Activated naive CD4-positive, alpha-beta T cell (primary cell): ENCODE results near the gene MYOG.

Experiments used
- DNase-seq, 4 experiments: peaks; one replicate each; lab custom pipeline; 2025; lab: John Stamatoyannopoulos, UW

Gene MYOG

DNA sequence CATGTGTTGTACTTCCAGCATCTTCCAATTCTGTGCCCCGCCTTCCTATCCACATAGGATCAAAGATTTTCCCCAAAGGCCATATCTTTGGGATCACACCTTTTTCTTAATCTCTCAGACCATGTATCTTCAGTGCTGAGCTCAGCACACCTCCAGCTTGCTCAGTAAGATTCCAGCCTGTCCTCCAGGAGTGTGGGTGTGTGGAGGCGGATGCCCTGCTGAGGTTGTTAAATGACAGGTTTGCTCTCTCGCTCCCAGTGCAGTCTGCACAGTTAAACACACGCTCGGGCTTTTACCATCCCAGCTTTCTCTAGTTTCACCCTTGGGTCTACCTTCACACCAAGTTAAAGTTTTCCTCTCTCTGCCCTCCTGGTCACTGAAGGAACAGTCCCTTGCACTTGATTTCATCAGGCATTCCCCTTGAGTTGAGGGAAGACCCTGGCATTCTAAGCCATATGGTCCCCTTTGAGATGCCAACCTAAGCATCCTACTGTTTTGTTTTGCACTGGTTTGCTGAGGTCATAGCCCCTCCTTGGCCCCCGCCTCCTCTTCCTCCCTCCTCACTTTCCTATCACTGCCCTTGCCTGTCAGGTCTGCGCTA is 13.7 kb downstream of the MYOG start:
- no peak for DNase-seq

- no peak for DNase-seq
Measured at GRCh38 chr1:203069030-203069747, 16.6 kb downstream of the MYOG start.

GRCh38 chr1:203066965-203067364 is 18.8 kb downstream of the MYOG start:
- no peak for DNase-seq

GRCh38 chr1:203065986-203066385 is 19.8 kb downstream of the MYOG start:
- DNase-seq, result no peak

GRCh38 chr1:203065191-203065590 is 20.6 kb downstream of the MYOG start:
- DNase-seq, result no peak

- no peak for DNase-seq
Measured at GRCh38 chr1:203063287-203063686, 22.5 kb downstream of the MYOG start.

- DNase-seq, result no peak
Measured at GRCh38 chr1:203060115-203060514, 25.7 kb downstream of the MYOG start.

GRCh38 chr1:203059485-203059884 is 26.3 kb downstream of the MYOG start:
- DNase-seq, result no peak

GRCh38 chr1:203058676-203058935 is 27.2 kb downstream of the MYOG start:
- no peak for DNase-seq

DNA sequence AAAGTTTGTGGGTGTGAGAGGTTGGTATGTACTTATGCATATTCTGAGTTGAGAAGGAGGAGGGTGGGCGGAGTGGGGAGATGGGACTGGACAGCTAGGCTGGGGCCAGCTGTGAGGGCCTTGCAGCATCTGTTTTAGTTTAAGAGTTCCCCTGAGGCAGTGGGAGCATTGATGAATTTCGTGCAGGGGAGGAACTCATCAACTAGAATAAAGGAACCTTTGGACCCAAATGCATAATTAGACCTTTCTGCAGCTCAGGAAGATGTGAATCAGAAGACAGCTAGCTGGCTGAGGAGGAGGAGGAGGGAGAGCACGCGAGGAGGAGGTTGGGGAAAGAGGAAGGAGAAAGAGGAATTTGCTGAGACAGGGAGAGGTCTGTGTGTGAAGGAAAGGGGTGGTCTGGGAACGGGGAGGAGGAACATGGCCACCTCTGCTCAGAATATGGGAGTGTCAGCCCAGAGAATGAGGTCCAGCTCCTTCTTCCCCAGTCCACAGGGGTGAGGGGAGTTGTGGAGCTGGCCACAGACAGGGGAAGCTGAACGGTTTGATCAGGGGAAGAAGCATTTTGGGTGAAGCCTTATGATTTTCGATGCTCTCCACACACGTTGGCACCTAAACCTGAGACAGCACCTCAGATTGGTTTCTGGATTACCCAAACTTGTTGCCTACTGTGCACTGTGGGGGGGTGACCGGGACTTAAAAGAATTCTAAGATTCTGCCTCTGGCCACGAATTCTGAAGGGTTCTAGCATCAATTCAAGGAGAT is 27.7 kb downstream of the MYOG start:
- DNase-seq, result no peak

GRCh38 chr1:203056516-203056915 is 29.3 kb downstream of the MYOG start:
- no peak for DNase-seq

DNA sequence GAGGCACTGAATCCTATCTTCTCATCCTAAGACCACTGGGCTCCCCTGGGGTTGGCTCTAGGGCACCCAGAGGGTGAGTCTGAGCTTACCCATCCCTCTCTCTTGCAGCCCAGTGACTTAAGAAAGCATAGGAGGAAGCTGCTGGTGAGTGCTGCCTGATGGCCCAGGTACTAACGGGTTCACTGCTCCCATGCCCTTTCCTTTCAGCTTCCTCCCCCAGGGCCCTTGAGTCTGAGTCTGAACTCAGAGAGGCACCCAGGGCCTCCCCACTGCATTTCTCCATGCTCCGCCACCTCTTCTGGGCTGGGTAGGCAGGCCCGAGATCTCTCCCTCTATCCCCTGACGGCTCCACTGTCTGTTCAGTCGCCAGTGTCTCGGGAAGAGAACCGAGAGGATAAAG is 29.8 kb downstream of the MYOG start:
- DNase-seq, result no peak

DNA sequence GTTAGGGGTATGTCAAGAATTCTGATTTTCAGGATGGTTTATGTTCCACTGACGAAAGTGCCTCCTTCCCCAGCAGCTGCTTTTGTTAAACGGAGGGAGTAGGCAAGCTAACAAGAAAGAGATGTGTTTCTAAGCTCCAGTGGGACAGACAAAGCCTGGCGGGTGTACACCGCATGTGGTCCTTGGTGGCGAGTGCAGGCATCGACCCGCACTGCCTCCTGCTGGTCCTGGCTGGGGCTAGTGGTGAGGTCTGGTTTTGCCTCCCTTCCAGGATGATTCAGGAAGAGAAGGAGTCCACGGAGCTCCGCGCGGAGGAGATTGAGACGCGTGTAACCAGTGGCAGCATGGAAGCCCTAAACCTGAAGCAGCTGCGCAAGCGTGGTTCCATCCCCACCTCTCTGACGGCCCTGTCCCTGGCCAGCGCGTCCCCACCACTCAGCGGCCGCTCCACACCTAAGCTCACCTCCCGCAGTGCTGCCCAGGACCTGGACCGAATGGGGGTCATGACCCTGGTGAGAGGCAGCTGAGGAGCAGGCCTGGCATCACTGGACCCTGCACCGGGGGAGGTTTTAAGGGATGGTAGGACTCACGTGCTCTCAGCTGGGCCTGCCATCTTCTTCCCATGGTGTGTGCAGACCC is 30.5 kb downstream of the MYOG start:
- DNase-seq, result no peak

GRCh38 chr1:203054642-203055041 is 31.2 kb downstream of the MYOG start:
- no peak for DNase-seq

DNA sequence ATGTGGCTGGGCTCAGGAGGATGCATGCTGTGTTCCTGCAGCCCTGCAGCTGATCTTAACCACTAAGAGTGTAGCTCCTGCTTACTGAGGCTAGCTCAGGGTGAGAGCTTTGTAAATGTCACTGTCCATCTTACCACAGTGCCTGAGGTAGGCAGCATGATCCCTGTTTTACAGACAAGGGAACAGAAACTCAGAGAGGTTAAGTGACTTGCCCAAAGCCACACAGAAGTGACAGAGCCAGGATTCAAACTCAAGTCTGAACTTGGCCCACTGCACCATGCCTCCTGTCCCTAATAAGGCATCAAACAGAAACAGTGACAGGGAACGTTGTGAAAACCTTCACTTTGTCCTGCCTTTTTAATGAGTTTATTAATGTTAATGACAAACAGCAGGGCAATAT is 31.6 kb downstream of the MYOG start:
- no peak for DNase-seq

- DNase-seq, result no peak
Measured at GRCh38 chr1:203052601-203053000, 33.2 kb downstream of the MYOG start.

- DNase-seq, result no peak
Measured at GRCh38 chr1:203051841-203052324, 33.9 kb downstream of the MYOG start.

DNA sequence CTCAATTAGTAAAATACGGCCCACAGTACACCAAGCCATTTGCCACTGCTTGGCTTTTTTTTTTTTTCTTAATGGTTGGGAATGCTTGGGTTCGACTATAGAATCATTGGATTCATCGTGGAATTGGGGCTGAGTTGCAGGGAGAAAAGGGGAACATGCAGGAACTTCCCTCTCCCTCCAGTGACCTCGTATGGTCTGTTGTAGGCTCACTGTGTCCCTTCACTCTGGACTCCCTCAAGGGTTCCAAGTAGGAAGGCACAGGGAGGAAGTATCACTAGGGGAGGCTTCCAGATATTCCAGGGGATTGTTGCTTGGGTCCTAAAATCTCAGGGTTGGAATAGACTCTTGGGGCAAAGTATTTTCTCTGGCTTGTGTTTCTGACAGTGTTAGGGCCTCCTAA is 35.0 kb downstream of the MYOG start:
- DNase-seq, result no peak

DNA sequence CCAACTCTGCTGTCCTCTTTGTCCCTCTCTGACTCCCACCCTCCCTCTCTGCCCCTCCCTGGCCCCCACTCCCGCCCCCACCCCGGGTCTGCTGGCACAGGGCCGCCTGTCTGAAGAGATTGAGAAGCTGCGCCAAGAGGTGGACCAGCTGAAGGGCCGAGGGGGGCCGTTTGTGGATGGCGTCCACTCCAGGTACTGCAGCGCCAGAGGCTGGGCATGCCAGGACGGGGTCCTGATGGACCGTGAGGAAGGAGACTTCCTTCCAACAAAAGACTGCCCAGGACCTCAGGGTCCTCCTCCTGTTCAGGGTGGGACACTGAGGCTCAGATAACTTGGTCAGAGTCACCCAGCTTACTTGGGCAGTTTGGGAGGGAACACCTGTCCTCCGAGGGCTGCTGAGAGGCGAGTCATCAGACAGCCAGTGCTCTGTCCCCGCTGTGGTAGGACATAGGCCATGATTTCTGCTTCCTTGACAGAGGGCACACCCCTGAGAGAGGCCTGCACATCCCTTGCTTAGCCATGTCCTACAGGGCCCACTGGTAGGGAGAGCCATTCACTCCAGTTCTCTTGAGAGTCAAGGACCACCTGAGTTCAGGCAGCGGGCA is 36.1 kb downstream of the MYOG start:
- no peak for DNase-seq

- DNase-seq, result no peak
Measured at GRCh38 chr1:203049077-203049476, 36.7 kb downstream of the MYOG start.

DNA sequence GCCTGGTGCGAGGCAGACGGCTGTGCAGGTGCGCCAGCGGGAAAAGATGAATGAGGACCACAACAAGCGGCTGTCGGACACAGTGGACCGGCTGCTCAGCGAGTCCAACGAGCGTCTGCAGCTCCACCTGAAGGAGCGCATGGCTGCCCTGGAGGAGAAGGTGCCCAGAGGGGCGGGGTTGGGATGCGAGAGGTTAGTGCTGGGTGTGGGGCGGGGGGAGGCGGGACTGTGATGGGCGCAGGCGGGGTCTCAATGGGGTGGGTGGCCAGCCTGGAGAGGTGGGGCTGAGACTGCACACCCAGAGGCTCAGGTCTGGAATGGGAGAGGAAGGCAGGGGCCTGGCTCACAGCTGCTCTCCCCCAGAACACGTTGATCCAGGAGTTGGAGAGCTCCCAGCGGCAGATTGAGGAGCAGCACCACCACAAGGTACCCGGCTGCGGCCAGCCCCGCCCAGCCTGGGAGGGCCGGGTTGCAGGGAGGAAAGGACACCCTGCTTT is 37.2 kb downstream of the MYOG start:
- no peak for DNase-seq

GRCh38 chr1:203048086-203048485 is 37.7 kb downstream of the MYOG start:
- DNase-seq, result no peak
